GM21381 (cell line): ENCODE data around the gene TRIM24.

ENCODE experiments used
- ATAC-seq: cut with Tn5 transposase; IDR thresholded peaks from one replicate; pipeline ENCODE4 v1.9.1; 2021; ENCODE audit warnings: mild to moderate bottlenecking, moderate library complexity; ENCODE audit not compliant: unreplicated experiment

Gene TRIM24

DNA sequence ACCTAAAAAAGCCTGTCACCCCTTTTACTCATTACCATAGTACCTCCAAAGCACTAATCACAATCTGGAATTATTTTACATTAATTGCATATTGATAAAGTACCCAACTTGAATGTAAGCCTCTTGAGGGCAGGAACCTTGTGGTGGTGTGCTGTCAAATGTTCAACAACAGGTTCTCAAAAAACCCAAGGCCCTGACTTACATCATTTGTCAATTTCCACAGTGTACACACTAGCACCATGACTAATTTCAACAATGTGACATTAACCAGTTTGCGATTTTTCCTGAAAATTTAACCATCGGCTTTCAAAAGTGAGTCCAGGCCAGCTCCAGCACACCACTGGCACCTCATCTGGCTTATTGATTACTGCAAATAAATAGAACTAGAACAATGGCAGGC is 153.6 kb downstream of the TRIM24 start:
- ATAC-seq = no peak

DNA sequence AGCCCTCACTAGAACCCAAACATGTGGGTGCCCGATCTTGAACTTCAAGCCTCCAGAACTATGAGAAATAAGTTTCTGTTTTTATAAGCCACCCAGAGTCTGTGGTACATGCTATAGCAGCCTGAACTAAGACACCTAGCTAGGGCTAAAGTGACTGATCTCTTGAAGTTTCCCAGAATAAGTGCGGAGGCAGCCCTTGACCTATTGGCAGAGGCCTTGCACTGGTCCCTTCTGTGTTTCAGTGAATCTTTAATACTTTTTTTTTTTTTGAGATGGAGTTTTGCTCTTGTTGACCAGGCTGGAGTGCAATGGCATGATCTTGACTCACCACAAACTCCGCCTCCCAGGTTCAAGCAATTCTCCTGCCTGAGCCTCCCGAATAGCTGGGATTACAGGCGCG is 156.0 kb downstream of the TRIM24 start:
- no peak for ATAC-seq

DNA sequence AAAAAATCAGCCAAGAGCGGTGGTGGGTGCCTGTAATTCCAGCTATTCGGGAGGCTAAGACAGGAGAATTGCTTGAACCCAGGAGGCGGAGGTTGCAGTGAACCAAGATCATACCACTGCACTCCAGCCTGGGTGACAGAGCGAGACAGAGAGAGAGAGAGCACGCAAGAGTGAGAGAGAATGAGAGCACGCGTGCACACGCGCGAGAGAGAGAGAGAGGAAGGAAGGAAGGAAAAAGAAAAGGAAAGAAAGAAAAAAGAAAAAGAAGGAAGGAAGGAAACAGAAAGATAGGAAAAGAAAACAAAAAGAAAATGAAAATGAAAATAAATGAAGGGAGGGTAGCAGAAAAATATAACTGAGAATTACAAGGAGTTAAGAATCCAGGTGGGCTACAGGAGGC is 158.4 kb downstream of the TRIM24 start:
- ATAC-seq = no peak

DNA sequence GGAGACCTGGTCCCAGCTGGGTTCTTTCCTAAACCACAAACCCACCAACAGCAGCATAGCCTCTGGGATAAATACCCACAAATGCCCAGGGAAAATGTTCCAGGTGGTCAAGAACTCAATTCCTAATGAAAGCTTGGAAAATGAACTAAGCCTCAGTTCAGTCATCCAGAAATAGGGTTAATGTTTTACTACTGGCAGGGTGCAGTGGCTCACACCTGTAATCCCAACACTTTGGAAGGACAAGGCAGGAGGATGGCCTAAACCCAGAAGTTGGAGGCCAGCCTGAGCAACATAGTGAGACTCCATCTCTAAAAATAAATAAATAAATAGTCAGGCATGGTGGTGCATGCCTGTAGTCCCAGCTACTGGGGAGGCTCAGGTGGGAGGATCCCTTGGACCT is 158.9 kb downstream of the TRIM24 start:
- no peak for ATAC-seq

DNA sequence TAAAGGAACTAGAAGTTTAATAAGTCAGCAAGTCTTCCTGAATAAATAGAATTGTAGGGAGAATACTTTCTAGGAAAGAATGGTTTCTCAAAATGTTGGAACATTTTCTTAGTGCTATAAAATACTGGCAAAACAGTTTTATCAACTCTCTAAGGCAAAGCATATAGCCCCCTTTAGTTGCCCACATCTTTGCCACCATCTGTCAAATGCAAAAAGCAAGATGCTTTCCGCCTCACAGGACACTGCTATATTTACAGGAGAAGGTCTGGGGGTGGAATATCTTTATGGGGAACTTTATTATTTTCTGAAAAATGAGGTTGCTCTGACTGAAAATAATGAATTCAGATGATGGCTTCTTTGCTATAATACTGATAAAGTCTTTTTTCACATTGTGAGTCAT is 162.8 kb downstream of the TRIM24 start:
- ATAC-seq = no peak

DNA sequence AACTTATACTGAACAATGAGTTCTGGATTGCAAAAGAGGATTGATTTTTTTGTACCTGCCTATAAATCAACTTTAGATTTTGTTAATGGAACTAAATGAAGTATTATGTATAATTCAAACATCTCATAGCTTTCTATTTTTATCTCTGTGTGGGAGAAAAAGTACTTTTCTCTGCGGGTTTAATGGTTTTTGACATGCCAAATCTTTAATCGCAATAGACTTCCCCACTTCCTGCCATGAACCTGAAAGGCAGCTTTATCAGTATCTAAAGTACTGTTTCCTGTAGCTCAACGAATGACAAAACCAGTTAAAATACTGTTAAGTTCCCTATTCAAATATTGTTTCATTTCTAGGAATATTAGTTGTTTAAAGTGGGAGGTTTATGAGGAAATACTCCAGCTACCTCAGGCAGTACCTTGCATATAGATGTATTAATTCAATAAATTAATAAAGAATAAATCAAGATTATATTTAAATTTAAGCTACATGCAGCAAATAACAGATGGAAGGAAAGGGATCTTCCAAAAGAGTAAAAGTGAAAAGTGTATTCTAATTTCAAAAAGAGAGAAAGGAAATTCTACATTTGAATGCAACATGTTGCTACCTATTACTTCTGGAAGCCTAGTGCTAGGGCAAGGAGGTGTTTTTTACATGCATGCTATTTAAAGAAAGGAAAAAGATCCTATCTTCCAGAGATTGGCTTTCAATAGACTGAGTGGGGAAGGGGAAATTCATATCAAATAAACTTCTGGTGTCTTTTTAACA is 165.2 kb downstream of the TRIM24 start:
- ATAC-seq = no peak

DNA sequence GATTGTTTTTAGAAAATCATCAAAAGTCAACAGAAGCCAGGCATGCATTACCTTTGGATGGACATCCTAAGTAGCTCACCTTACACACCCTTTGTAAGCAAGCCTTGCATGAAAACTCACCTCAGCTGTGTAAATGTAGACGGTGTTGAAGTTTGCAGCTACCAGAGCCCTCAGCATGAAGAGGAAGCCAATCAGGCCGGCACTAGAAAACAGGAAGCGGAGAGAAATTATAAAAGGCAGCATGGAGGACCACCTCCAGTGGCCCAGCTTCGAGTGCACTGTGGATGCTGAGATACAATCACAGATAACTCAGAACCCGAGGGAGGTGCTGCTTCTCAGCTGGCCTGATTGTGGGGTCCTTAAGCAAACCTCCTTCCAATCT is 165.8 kb downstream of the TRIM24 start:
- ATAC-seq = no peak

DNA sequence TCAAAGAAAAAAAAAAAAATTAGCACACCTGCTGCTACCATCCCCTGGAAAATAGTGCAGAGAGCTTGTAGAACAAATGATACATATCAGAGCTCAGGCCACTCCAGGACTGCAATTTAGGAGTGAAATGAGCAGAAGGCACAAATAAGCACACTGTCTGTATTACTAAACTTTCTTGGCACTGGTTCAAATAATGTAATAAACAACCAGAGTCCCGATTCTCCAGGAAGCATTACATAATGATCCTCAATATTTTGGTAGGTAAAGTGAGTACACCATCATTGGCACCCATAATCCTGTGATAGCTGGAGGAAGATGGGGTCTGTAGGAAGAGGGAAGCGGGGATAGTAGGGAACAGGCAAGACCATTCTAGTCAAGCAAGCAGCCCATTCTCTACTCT is 166.8 kb downstream of the TRIM24 start:
- no peak for ATAC-seq

DNA sequence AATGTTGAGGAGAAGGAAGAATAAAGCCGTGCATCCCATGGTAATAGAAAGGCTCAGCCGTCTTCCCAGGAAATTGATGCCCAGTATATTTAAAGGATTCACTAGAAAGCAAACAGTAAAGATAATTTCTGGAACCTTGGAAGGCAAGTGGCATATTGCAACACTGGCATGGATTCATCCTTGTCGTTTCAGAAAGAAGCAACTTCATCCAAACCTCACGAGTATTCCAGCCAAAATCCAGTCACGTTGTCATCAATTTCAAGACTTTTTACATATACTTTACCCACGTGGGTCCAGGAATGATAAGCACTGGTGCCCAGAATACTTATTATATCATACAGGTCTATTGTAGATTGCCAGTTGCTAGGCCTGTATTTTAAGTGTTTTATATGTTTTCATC is 167.3 kb downstream of the TRIM24 start:
- no peak for ATAC-seq

DNA sequence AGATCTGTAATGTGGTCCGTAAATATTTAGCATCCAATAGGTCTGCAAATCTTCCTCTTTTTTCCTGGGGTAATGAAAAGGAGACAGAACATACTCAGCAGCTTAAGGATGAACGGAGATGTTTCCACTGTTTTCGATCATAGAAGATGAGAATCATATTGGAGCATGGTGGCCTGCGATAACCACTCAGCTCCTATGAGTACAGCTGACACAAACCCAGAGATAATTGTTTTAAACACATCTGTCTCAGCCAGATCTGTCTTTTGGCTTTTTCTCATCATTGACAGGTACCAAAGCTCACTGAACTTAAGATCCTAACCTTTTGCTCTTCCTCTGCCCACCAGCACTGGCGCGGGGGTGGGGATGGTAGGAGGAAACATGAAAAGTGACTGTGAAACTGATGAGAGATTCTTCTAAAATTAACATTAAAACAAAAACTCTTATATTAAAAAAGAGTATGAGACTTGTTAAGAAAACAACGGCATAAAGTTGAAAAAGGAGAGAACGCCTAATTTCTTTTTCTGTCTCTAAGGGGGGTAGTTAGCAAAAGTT is 170.1 kb downstream of the TRIM24 start:
- no peak for ATAC-seq

DNA sequence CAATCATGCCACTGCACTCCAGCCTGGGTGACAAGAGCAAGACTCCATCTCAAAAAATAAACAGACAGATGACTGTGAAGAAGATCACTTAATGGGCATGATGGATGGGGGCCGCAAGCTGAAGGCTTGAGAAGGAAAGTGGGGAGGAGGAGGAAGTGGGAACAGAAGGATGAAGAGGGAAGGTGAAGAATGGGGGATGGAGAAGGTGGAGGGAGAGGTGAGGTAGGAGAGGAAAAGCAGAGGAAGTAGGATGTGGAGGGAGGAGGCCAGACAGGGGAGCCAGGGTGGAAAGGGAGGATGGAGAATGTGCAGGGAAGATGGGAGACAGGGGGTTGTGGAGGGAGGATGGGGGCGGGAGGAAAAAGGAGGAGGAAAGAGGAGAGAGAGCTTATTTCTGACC is 172.3 kb downstream of the TRIM24 start:
- no peak for ATAC-seq

DNA sequence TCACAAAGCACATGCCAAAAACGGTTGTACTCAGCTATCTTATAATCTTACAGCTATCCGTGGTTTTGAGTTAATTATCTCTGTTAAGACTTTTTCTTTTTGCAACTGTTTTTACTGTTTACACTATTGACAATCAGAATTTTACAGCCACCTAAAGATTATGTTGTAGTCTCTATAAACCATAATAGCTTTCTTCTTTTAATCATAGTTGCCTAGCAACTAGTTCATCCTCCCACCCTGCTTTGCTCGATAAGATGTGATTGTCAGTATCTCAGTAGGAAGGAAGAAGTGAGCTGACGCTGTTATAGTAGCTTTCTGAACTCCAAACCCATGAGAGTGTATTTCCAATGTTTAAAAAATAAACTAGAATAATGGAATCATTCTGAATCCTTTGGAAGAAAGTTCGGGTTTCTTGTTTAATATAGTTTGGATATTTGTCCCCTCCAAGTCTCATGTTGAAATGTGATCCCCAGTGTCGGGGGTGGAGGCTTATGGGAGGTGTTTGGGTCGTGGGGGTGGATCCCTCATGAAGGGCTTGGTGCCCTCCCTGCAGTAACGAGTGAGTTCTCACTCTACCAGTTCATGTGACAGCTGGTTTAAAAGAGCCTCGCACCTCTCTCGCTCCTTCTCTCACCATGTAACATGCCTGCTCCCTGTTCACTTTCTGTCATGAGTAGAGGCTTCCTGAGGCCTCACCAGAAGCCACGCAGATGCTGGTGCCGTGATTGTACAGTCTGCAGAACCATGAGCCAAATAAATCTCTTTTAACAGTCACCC is 173.0 kb downstream of the TRIM24 start:
- ATAC-seq = no peak
